HG02623 (cell line): ENCODE results near the gene MRNIP.

ENCODE experiments used
- ATAC-seq: cut with Tn5 transposase; IDR thresholded peaks from one replicate; pipeline ENCODE4 v1.9.1; 2021; ENCODE audit warnings: moderate library complexity; ENCODE audit not compliant: unreplicated experiment

The MRNIP gene

DNA sequence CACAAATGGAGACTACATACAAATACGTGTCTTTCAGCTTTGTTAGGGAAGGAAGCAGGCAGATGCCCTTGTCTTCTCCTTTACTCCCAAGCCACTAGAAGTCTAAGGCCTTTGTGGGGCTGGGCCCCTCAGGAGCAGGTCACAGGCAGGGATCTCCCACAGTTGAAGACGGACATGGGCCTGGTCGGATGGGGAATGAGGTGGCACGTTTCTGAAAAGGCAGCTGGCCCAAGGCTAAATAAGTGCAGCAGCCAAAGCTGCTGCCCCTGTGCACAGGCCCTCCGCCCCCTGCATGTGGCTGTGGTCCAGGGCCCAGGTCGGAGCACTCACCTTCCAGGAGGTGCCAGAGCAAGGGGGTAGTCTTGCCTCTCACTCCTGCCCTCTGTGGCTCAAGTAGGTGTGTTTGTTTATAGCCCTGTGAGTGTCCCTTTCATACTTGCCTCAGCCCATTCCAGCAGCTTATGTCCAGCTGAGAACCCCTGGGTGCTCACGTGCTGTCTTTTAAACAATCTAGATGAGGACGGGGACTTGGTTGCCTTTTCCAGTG, 36.1 kb downstream of the MRNIP start:
- no peak for ATAC-seq

- ATAC-seq = no peak
Measured at GRCh38 chr5:179822059-179822432, 36.6 kb downstream of the MRNIP start.

- peak; percentile 44 for ATAC-seq
Measured at GRCh38 chr5:179821298-179822058, 37.1 kb downstream of the MRNIP start.

DNA sequence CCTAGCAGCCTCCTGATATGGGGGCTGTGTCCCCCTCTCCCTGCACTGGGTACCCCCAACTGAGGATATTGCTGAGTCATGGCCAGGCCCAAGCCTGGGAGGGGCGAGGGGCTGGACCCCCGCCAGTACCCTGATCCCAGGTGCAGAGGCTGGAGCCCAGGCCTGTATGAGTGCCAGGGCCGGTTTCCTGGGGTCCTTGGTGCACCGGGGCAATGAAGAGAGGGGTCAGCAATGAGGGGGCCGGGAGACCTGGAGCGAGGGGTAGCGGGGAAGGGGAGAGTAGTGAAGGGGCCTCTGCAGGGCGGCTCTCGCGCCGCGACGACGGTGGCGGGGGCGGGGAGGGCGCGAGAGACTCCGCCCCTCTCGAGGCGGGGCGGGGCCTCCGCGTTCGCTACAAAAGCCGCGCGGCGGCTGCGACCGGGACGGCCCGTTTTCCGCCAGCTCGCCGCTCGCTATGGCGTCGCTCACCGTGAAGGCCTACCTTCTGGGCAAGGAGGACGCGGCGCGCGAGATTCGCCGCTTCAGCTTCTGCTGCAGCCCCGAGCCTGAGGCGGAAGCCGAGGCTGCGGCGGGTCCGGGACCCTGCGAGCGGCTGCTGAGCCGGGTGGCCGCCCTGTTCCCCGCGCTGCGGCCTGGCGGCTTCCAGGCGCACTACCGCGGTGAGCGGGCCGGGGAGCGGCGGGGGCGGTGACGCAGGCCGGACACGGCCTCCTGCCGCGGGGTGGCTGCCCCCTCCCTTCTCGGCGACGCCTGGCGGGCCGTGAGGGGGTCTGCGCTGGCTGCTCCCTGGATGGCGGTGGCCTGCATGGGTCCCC, 37.9 kb downstream of the MRNIP start, which contains the start of gene SQSTM1:
TSS of gene SQSTM1 (plus strand) at position 423 of the 815 bp plus-strand sequence. CDS start at position 455, 32 bp downstream.
- ATAC-seq = peak; percentile 30

- no peak for ATAC-seq
Measured at GRCh38 chr5:179820127-179820482, 38.5 kb downstream of the MRNIP start.

DNA sequence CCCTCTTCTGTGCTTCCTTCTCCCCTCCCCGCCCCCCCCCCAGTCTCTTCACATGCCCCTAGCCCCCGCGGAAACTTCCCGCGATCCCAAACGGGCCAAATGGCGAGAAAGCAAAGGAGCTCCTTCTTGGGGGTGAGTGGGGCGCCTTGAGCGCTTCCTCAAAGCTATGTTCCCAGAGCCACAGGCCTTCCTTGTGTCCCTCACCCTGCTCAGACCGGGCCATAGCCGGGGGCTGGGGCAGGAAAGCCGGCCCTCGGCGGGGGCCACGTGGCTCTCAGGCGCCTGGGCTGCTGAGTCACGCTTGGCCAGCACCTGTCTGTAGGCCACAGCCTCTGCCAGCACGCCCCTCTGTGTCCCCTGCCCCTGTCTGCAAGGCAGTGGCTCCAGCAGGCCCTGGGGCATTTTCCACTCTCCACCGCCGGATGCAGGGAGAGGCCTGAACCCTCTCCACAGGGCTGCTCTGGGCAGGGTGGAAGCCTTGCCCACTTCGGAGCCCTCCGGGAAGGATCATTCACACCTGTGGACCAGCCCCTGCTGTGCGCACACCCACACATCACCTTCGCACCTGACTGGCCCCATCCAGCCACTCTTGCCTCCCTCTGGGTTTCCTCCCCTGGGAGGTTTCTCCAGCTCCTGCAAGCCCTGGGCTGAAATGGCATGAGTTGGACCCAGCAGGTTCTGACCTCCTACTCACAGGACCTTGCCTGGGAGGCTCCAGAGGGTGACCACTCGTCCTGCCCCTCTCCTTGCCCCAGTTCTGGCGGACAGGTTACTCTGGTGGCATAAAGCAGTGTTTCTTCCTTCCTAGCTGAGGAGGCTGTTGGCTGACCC, 39.1 kb downstream of the MRNIP start:
- no peak for ATAC-seq

- peak; percentile 62 for ATAC-seq
Measured at GRCh38 chr5:179818746-179819295, 39.8 kb downstream of the MRNIP start.

DNA sequence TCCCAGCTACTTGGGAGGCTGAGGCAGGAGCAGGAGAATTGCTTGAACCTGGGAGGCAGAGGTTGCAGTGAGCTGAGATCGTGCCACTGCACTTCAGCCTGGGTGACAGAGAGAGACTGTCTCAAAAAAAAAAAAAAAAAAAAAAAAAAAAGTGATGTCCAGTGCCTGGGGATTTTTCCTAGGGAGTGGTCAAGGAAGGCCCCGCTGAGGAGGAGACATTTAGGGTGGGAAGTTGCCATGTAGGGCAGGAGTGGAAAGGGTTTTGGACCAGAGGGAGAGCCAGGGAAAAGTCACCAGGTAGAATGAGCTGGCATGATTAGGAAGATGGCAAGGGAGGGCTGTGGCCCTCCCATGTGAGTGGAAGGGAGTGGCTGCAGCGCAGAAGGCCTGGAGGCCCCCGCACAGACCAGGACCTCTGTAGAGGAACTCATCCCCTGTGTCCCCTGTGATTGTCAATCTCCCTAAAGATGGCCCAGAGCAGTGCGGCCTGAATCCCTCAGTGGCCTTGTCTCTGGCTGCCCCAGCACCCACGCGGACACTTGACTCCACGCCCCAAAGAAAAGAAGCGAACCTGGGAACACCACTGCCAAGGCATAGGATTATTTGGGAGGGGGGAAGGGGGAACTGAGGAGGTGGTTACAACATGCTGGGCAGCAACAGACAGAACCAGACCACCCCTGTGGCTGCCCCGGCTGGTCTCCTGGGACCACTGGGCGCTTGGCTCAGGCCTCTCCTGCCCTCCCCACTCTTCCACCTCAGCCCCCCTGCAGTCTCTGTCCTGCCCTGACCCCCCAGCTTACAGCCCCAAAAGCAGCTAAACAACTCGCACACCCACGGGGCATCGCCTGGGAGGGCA, 40.5 kb downstream of the MRNIP start:
- no peak for ATAC-seq

DNA sequence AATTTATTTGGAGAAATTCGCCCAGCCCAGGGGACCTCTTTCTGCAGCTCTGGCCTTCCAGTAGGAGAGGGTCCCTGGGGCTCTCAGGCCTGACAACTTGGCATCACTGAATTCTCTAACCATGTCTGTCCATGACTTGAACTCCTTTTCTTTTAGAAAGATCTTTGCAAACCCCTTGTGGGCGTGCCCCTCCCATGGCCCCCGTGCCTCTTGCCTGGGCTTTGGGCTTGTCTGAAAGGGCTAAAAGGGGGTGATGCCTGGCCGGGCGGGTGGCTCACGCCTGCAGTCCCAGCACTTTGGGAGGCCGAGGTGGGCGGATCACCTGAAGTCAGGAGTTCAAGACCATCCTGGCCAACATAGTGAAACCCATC, 41.2 kb downstream of the MRNIP start:
- no peak for ATAC-seq

DNA sequence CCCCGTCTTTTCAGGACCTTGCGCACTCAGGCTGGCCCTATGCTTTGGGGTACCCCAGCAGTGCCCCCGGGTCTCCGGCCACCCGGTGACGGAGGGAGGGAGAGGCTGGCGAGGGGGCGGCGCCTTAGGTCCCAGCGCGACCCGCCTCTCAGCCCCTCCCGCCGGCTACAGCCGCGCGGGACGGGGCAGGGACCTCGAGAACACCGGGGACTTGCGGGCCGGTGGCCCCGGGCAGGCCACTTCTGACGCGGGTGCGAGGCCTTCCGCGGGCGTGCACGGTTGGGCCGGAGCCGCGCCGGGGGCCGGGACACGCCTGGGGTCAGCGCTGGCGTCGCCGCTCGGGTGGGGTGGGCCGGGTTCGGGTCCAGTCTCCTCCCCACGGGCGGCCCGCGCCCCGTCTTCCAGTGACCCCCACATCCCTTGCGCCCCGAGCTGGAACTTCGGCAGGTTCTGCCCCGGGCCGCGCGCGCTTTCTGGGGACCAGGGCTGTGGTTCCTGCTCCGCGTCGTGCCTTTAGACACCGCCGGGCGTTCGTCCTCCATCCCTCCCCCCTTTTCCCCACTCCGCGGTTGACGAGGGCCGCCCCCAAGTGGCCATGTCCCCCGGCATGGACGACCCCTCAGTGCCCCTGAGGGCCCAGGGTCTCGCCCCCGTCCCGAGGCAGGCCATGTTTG, 41.7 kb downstream of the MRNIP start:
- no peak for ATAC-seq

DNA sequence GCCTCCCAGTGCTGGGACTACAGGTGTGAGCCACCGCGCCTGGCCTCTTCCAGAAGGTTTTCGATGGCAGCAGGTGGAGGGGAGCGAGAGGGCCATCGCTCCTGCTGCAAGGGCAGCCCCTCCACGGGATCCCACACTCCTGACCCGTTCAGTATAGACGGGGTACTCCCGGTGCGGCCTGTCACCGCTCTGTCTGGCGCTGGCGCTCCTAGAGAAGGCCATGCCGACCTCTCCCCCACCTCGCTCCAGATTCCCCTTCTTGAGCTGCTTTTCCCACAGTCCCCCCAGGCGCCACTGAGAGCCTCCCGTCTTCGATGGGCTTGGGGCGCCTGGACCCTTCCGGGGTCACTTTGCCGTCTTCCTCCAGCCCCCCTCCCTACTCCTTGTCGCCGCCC, 42.2 kb downstream of the MRNIP start:
- ATAC-seq = no peak

DNA sequence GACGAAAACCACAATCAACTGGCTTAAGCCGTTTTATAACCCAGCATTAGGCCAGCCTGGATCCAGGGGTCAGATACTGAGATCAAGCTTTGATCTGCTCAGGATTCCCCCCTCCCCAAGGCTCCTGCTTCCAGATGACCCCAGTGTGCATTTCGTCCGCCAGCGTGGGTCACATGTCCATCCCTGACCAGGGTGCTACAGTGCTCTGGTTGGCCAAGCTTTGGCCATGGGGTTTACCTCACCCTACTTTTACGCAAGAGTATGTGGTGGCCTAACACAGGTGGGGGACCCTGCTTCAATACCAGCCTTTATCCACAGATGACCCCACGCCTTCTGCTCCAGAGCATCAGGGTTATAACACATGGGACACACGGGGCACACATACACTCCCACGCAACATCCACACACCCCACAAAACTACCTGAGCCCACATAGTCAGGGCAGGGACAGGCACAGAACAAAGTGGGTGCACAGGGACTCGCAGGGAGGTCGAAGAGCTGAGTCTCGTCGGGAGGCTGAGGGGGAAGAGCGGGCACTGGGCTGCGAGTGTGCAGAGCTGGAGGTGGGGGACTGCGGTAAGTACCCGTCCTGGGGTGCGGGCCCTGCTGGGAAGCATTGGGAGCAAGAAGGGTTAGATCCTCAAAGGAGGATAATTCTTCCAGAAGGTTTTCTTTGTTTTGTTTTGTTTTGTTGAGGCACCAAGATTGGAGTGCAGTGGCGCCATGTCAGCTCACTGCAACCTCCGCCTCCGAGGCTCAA, 42.9 kb downstream of the MRNIP start:
- no peak for ATAC-seq

DNA sequence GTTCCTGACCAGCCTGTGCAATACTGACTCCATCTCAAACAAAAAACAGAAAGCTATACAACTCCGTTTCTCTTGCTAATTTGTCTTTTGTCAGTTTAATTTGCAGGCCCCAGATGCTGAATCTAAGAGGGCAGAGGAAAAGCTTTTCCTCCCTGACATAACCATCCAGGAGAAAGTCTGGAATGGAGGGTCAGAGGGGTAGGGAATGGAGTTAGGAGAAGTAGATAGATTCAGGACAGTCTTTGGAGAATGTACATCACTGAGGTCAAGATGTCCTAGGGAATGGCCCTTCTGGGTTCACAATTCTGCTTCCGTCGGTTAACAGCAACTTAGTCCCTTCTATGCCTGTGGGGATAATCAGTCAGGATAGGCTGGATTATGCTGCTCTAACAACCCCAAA, 44.5 kb downstream of the MRNIP start:
- no peak for ATAC-seq

DNA sequence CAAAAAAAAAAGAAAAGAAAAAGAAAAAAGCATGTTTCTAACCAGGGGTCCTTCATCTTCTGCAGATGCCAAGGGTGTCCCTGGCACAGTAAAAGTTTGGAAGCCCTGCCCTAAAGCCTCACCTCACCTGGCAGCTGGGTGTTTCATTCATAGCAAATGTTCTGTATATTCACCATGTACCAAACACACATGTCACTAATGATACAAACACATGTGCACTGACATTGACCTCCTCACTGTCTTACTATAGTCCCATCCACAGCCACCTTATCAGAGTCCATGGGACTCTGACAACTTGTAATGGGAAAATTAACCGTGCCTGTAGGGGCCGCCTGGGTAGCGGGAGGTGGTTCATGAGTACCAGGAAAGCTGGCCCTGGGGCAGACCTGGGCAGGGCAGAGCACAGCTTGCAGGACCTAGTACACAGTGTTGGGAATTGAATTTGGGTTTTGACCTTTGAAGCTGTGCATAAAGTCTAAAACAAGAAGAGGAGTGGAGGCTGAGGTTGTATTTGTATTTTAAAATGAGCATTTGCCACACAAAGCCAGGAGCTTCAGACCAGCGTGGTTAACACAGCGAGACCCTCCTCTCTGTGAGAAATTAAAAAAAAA, 45.5 kb downstream of the MRNIP start:
- no peak for ATAC-seq

- ATAC-seq = no peak
Measured at GRCh38 chr5:179812135-179812825, 46.3 kb downstream of the MRNIP start.

- peak; percentile 70 for ATAC-seq
Measured at GRCh38 chr5:179806250-179807048, 52.2 kb downstream of the MRNIP start, which contains the start of gene MGAT4B. TSS of gene MGAT4B (minus strand) at chr5:179806866. CDS start at chr5:179806583, 283 bp downstream.
